ENCODE measurements around the gene TXNDC8. TPM values are rescaled to one million over a fixed set of nuclear protein-coding genes. Genes with fewer than 3 reads are reported as not detected.

Gene TXNDC8
- total RNA-seq, 1 experiment from 2014 or later, result not detected

DNA sequence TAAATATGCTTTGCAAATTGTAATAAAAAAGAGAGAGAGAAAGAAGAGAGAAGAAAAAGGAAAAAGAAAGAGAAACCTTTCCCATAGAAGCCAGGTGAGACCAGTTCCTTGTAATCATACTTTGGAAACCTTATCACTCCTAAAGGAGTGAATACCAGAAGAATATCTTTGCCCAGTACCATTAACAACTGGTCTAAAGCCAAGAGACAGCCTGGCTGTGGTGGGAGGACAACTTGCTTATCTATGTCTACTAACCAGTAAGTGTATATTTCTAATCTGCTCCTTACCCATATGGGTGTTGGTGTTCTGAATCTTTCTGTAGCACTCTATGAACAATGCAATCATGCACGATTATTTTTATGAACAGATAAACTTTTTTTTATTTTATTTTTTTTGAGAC lies 70.9 kb downstream of the TXNDC8 start:
- ATAC-seq, result no peak
- CTCF ChIA-PET, result no interaction called here
- Mint-ChIP-seq H3K4me3 (no peak overlapping the region), H3K4me1 (no peaks in the 10 kb centered on the region), H3K27ac (no peak overlapping the region), H3K27me3 (ENCODE audit: low read depth) (no peaks in the 10 kb centered on the region), H3K9me3 (peaks cover 5% of the 10 kb centered on the region; the same call in 1 of the 2 replicates), H3K36me3 (no peaks in the 10 kb centered on the region)
- POLR2A ChIA-PET, result no interaction called here
- TF ChIP-seq, protein P1, sequence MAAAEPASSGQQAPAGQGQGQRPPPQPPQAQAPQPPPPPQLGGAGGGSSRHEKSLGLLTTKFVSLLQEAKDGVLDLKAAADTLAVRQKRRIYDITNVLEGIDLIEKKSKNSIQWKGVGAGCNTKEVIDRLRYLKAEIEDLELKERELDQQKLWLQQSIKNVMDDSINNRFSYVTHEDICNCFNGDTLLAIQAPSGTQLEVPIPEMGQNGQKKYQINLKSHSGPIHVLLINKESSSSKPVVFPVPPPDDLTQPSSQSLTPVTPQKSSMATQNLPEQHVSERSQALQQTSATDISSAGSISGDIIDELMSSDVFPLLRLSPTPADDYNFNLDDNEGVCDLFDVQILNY (CRISPR knock-in tag; IDR thresholded peaks at IDR 0.05), result no peak
- TF ChIP-seq ZBTB21 (CRISPR knock-in tag; IDR thresholded peaks at IDR 0.05; ENCODE audit: borderline replicate concordance), result no peak
- no peak for DNase-seq (ENCODE audit: low spot score)

DNA sequence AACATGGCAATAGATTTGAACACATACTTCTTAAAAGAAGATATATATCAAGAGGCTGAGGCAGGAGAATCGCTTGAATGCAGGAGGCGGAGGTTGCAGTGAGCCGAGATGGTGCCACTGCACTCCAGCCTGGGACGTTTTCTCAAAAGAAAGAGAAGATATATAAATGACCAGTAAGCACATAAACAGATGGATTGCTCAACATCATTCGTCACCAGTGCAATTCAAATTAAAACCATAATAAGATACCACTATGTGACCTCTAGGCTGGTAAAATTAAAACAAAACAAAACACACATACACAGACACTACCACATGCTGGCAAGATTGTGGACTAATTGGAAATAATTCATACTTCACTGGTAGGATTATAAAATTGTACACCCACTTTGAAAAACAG lies 76.0 kb downstream of the TXNDC8 start:
- TF ChIP-seq, protein P2, sequence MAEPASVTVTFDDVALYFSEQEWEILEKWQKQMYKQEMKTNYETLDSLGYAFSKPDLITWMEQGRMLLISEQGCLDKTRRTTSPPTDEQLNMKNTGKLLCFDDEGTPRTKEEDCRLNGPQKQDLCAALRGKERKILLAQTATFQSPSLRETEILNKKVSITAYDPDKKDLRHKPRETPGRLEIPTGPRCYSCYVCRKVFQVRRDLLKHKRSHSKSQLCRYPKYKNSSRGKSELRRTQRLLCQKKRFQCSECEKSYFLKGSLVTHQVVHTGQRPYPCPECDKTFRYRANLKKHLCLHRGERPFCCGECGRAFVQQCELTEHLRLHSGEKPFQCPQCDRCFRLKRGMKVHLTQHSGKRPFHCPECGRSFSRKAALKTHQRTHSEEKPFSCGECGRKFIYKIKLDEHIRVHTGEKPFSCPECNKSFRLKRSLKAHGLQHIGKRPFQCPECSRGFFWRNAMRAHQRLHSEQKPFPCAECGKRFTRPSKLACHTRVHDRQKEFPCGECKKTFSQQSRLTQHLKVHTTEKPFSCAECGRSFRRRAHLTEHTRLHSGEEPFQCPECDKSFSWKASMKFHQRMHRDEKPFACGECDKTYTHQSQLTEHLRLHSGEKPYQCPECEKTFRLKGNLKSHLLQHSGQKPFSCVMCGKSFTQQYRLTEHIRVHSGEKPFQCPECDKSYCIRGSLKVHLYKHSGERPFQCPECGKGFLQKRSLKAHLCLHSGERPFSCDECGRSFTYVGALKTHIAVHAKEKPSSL (CRISPR knock-in tag; conservative IDR thresholded peaks at IDR 0.05), result no peak
- TF ChIP-seq, protein P3, sequence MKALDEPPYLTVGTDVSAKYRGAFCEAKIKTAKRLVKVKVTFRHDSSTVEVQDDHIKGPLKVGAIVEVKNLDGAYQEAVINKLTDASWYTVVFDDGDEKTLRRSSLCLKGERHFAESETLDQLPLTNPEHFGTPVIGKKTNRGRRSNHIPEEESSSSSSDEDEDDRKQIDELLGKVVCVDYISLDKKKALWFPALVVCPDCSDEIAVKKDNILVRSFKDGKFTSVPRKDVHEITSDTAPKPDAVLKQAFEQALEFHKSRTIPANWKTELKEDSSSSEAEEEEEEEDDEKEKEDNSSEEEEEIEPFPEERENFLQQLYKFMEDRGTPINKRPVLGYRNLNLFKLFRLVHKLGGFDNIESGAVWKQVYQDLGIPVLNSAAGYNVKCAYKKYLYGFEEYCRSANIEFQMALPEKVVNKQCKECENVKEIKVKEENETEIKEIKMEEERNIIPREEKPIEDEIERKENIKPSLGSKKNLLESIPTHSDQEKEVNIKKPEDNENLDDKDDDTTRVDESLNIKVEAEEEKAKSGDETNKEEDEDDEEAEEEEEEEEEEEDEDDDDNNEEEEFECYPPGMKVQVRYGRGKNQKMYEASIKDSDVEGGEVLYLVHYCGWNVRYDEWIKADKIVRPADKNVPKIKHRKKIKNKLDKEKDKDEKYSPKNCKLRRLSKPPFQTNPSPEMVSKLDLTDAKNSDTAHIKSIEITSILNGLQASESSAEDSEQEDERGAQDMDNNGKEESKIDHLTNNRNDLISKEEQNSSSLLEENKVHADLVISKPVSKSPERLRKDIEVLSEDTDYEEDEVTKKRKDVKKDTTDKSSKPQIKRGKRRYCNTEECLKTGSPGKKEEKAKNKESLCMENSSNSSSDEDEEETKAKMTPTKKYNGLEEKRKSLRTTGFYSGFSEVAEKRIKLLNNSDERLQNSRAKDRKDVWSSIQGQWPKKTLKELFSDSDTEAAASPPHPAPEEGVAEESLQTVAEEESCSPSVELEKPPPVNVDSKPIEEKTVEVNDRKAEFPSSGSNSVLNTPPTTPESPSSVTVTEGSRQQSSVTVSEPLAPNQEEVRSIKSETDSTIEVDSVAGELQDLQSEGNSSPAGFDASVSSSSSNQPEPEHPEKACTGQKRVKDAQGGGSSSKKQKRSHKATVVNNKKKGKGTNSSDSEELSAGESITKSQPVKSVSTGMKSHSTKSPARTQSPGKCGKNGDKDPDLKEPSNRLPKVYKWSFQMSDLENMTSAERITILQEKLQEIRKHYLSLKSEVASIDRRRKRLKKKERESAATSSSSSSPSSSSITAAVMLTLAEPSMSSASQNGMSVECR (CRISPR knock-in tag; IDR thresholded peaks at IDR 0.05; ENCODE audit: borderline replicate concordance), result no peak
- no peaks in the 10 kb centered on the region for H3K36me3 Mint-ChIP-seq
- ChIA-PET CTCF (no interaction called here), POLR2A (no interaction called here)
- H3K27me3 Mint-ChIP-seq (ENCODE audit: low read depth), result no peaks in the 10 kb centered on the region
- ATAC-seq (no peak), DNase-seq (ENCODE audit: low spot score) (no peak)
- H3K4me3 Mint-ChIP-seq, result no peak overlapping the region
- H3K4me1 Mint-ChIP-seq, result peaks cover 18% of the 10 kb centered on the region
- peaks cover 5% of the 10 kb centered on the region; the same call in 1 of the 2 replicates for H3K9me3 Mint-ChIP-seq
- H3K27ac Mint-ChIP-seq, result no peak overlapping the region

DNA sequence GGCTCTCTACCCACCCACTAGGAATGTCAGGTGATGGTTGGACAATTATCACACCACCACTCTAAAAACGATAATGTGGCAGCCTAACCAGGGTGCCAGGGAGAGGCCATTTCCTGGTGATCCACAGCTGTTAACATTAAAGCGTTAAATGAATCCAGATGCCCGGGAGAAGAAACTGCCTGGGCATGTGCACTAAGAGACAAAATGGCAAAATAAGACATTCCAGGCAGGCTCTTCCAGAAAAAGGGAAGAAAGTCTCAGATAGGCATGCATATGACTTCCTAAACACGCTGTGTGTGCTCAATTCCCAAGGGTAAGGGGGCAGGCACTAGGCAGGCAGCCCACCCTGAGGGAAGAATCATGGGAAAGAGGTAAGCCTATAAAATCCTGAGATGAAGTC lies 76.8 kb downstream of the TXNDC8 start:
- H3K27ac Mint-ChIP-seq, result no peak overlapping the region
- no peaks in the 10 kb centered on the region for H3K36me3 Mint-ChIP-seq
- no peak for TF ChIP-seq MXD4 (CRISPR knock-in tag; IDR thresholded peaks at IDR 0.05; ENCODE audit: borderline replicate concordance)
- TF ChIP-seq ZNF317 (CRISPR knock-in tag; IDR thresholded peaks at IDR 0.05; ENCODE audit: borderline replicate concordance, low read depth), result no peak
- TF ChIP-seq, protein P4, sequence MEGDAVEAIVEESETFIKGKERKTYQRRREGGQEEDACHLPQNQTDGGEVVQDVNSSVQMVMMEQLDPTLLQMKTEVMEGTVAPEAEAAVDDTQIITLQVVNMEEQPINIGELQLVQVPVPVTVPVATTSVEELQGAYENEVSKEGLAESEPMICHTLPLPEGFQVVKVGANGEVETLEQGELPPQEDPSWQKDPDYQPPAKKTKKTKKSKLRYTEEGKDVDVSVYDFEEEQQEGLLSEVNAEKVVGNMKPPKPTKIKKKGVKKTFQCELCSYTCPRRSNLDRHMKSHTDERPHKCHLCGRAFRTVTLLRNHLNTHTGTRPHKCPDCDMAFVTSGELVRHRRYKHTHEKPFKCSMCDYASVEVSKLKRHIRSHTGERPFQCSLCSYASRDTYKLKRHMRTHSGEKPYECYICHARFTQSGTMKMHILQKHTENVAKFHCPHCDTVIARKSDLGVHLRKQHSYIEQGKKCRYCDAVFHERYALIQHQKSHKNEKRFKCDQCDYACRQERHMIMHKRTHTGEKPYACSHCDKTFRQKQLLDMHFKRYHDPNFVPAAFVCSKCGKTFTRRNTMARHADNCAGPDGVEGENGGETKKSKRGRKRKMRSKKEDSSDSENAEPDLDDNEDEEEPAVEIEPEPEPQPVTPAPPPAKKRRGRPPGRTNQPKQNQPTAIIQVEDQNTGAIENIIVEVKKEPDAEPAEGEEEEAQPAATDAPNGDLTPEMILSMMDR (IDR thresholded peaks at IDR 0.05), result no peak
- no peak for TF ChIP-seq TCF7 (CRISPR knock-in tag; IDR thresholded peaks at IDR 0.05; ENCODE audit: low read depth)
- no peak for TF ChIP-seq TP53 (CRISPR knock-in tag; IDR thresholded peaks at IDR 0.05)
- TF ChIP-seq, protein P5, sequence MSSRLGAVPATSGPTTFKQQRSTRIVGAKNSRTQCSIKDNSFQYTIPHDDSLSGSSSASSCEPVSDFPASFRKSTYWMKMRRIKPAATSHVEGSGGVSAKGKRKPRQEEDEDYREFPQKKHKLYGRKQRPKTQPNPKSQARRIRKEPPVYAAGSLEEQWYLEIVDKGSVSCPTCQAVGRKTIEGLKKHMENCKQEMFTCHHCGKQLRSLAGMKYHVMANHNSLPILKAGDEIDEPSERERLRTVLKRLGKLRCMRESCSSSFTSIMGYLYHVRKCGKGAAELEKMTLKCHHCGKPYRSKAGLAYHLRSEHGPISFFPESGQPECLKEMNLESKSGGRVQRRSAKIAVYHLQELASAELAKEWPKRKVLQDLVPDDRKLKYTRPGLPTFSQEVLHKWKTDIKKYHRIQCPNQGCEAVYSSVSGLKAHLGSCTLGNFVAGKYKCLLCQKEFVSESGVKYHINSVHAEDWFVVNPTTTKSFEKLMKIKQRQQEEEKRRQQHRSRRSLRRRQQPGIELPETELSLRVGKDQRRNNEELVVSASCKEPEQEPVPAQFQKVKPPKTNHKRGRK (CRISPR knock-in tag; IDR thresholded peaks at IDR 0.05; ENCODE audit: borderline replicate concordance), result no peak
- TF ChIP-seq, protein P6, sequence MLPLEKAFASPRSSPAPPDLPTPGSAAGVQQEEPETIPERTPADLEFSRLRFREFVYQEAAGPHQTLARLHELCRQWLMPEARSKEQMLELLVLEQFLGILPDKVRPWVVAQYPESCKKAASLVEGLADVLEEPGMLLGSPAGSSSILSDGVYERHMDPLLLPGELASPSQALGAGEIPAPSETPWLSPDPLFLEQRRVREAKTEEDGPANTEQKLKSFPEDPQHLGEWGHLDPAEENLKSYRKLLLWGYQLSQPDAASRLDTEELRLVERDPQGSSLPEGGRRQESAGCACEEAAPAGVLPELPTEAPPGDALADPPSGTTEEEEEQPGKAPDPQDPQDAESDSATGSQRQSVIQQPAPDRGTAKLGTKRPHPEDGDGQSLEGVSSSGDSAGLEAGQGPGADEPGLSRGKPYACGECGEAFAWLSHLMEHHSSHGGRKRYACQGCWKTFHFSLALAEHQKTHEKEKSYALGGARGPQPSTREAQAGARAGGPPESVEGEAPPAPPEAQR (CRISPR knock-in tag; IDR thresholded peaks at IDR 0.05), result no peak
- no peak for TF ChIP-seq NFATC4 (CRISPR knock-in tag; IDR thresholded peaks at IDR 0.05)
- no peak for TF ChIP-seq ZNF232 (CRISPR knock-in tag; IDR thresholded peaks at IDR 0.05)
- TF ChIP-seq, protein P7, sequence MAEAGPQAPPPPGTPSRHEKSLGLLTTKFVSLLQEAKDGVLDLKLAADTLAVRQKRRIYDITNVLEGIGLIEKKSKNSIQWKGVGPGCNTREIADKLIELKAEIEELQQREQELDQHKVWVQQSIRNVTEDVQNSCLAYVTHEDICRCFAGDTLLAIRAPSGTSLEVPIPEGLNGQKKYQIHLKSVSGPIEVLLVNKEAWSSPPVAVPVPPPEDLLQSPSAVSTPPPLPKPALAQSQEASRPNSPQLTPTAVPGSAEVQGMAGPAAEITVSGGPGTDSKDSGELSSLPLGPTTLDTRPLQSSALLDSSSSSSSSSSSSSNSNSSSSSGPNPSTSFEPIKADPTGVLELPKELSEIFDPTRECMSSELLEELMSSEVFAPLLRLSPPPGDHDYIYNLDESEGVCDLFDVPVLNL (CRISPR knock-in tag; IDR thresholded peaks at IDR 0.05; ENCODE audit: borderline replicate concordance, low read depth), result no peak
- peaks cover 4% of the 10 kb centered on the region; the same call in 1 of the 2 replicates for H3K9me3 Mint-ChIP-seq
- H3K4me1 Mint-ChIP-seq, result peaks cover 18% of the 10 kb centered on the region
- no peak for ATAC-seq
- no peaks in the 10 kb centered on the region for H3K27me3 Mint-ChIP-seq (ENCODE audit: low read depth)
- DNase-seq (ENCODE audit: low spot score), result no peak
- no peak overlapping the region for H3K4me3 Mint-ChIP-seq
- ChIA-PET CTCF (no interaction called here), POLR2A (no interaction called here)
